ENCODE measurements around the gene EEIG1.

The EEIG1 gene

GRCh38 chr9:127937388-127938297 lies 43.1 kb downstream of the EEIG1 start, which contains the start of gene DPM2:
Gene DPM2, minus strand, starts transcription at chr9:127937854. Its CDS starts 34 bp downstream, at chr9:127937820.
- DNase-seq, result peak; percentile 88

- no peak for DNase-seq
Observed at GRCh38 chr9:127937056-127937387, 43.8 kb downstream of the EEIG1 start.

GRCh38 chr9:127936347-127936852 lies 44.4 kb downstream of the EEIG1 start:
- DNase-seq, result no peak

GRCh38 chr9:127935765-127936221 lies 45.0 kb downstream of the EEIG1 start:
- DNase-seq, result peak; percentile 32

GRCh38 chr9:127934986-127935385 lies 45.8 kb downstream of the EEIG1 start:
- DNase-seq, result no peak

GRCh38 chr9:127934248-127934647 lies 46.5 kb downstream of the EEIG1 start:
- DNase-seq, result no peak

GRCh38 chr9:127931092-127931881 lies 49.5 kb downstream of the EEIG1 start:
- DNase-seq, result peak; percentile 83
